Measurements from ENCODE around the gene COX7B. TPM values are rescaled to one million over a fixed set of nuclear protein-coding genes. Genes with fewer than 3 reads are reported as not detected.
"Not testable (repeated sequence)": the region's sequence is repeated elsewhere in the genome, so short reads cannot be mapped to it uniquely, and the experiment has no call there.

COX7B gene
- polyA plus RNA-seq, 1 experiment = 351 TPM

DNA sequence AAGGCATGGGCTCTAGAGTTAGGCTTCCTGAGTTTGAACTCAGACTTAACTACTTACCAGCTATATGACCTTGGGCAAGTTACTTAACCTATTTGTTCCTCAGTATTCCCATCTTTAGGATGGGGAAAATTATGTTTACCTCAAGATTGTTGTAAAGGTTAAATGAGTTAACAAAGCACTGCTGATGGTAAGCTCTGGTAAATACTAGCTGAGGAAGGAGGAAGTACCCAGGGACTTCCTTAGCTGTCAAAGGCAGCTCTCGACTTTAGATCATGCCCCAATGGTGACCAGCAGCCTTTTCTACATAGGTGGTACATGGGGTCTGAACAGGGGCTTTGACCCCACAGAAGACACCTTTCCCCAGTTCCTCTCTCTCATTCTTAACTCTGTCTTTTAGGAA, 31.3 kb downstream of the COX7B start:
- TF ChIP-seq, protein P1, sequence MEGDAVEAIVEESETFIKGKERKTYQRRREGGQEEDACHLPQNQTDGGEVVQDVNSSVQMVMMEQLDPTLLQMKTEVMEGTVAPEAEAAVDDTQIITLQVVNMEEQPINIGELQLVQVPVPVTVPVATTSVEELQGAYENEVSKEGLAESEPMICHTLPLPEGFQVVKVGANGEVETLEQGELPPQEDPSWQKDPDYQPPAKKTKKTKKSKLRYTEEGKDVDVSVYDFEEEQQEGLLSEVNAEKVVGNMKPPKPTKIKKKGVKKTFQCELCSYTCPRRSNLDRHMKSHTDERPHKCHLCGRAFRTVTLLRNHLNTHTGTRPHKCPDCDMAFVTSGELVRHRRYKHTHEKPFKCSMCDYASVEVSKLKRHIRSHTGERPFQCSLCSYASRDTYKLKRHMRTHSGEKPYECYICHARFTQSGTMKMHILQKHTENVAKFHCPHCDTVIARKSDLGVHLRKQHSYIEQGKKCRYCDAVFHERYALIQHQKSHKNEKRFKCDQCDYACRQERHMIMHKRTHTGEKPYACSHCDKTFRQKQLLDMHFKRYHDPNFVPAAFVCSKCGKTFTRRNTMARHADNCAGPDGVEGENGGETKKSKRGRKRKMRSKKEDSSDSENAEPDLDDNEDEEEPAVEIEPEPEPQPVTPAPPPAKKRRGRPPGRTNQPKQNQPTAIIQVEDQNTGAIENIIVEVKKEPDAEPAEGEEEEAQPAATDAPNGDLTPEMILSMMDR (IDR thresholded peaks at IDR 0.05; ENCODE audit: insufficient read depth, low read depth, low read length) = no peak
- no peaks in the 10 kb centered on the region for H3K27me3 ChIP-seq (ENCODE audit: control insufficient read depth, insufficient read depth, low read length)
- no peaks in the 10 kb centered on the region for H3K36me3 ChIP-seq (ENCODE audit: control insufficient read depth, insufficient read depth, low read length)
- POLR2A ChIA-PET = no interaction called here
- CTCF ChIA-PET = no interaction called here
- no peak overlapping the region for H3K4me3 ChIP-seq (ENCODE audit: low read depth, low read length)
- DNase-seq (ENCODE audit: low read depth) = no peak

DNA sequence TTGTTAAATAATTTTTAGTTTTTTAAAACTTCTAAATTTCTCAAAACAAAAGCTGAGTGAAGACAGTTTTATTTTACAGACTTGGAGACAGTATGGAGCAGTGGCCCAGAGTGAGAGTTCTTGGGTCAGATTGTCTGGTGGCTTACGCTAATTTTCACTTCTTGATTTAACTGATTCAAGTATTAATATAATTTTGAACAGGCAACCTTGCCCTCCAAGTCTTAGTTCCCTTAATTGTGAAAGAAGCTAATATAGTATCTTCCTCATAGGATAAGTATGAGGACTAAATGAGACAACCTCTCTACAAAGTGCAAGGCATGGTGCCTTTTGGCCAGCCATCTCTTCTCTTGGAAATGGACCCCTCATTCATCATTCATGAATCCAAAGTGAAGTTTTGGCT, 36.6 kb downstream of the COX7B start:
- no peaks in the 10 kb centered on the region for H3K36me3 ChIP-seq (ENCODE audit: control insufficient read depth, insufficient read depth, low read length)
- H3K27me3 ChIP-seq (ENCODE audit: control insufficient read depth, insufficient read depth, low read length) = no peaks in the 10 kb centered on the region
- TF ChIP-seq, protein P1 (IDR thresholded peaks at IDR 0.05; ENCODE audit: insufficient read depth, low read depth, low read length) = no peak
- DNase-seq (ENCODE audit: low read depth) = no peak
- ChIA-PET POLR2A (no interaction called here), CTCF (no interaction called here)
- H3K4me3 ChIP-seq (ENCODE audit: low read depth, low read length) = no peak overlapping the region

DNA sequence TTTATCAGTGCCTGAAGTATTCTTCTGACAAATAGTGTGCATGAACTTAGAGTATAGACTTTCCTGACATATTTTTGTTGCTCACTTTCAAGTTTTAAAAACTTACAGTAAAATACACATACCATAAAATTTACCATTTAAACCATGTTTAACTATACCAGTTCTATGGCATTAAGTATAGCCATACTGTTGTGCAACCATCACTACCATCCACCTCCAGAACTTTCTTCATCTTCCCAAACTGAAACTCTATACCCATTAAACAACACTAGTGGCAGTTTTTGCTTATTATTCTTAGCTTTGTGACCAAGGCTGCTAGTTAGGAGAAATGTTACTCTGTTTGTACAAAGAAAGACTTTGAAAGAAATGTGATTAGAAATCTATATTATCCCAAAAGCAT, 37.0 kb downstream of the COX7B start:
- POLR2A ChIA-PET = no interaction called here

DNA sequence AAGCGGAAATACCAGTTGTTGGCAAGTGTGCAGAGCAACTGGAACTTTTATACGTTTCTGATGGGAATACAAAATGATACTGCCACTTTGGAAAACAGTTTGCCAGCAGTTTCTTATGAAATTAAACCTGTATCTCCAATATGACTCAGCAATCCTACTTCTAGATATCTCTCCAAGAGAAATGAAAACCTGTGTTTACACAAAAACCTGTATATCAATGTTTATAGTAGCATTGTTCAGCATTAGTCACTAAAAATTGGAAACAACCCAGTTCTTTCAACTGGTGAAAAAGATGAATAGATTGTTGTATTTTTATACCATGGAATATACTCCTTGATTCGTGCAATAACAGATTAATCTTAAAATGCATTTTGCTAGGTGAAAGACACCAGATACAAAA, 38.0 kb downstream of the COX7B start:
- H3K36me3 ChIP-seq (ENCODE audit: control insufficient read depth, insufficient read depth, low read length) = no peaks in the 10 kb centered on the region
- no peaks in the 10 kb centered on the region for H3K27me3 ChIP-seq (ENCODE audit: control insufficient read depth, insufficient read depth, low read length)
- no peak overlapping the region for H3K4me3 ChIP-seq (ENCODE audit: low read depth, low read length)
- POLR2A ChIA-PET = no interaction called here
- DNase-seq (ENCODE audit: low read depth) = no peak
- TF ChIP-seq, protein P1 (IDR thresholded peaks at IDR 0.05; ENCODE audit: insufficient read depth, low read depth, low read length) = no peak
- CTCF ChIA-PET = no interaction called here

More for the DNA sequence above, 37.0 kb downstream of the COX7B start:
- DNase-seq (ENCODE audit: low read depth) = no peak
- CTCF ChIA-PET = no interaction called here
- Histone ChIP-seq H3K36me3 (ENCODE audit: control insufficient read depth, insufficient read depth, low read length) (no peaks in the 10 kb centered on the region), H3K4me3 (ENCODE audit: low read depth, low read length) (no peak overlapping the region), H3K27me3 (ENCODE audit: control insufficient read depth, insufficient read depth, low read length) (no peaks in the 10 kb centered on the region)
- TF ChIP-seq, protein P1 (IDR thresholded peaks at IDR 0.05; ENCODE audit: insufficient read depth, low read depth, low read length) = no peak

DNA sequence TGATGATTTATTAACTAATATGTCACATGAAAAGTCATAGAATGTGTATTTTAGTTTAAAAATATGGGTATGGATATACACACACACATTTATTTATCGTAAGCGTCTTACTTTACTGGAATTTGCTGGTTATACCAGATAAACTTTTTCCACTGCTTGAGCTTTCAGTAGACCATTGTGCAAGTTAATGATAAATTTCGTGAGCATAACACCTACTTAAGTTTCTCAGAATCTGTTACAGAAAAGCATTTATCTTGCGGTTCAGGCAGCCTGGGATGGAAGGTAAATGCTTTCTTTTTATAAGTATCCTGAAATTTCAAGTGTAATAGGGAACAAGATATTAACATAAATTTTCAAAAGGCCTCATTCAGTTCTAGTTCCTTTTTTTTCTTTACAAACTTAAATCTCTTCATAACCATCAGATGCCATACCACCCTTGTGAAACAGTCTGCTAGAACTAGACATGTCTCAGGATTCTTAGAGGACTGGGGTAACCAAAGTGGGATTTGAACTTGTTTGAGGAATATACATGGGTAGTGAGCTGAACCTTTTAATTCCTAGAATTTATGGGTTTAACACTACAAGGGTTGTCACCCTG, 38.9 kb downstream of the COX7B start:
- H3K27me3 ChIP-seq (ENCODE audit: control insufficient read depth, insufficient read depth, low read length) = no peaks in the 10 kb centered on the region
- POLR2A ChIA-PET = no interaction called here
- no peaks in the 10 kb centered on the region for H3K36me3 ChIP-seq (ENCODE audit: control insufficient read depth, insufficient read depth, low read length)
- CTCF ChIA-PET = interaction anchor here (0.7 kb wide), 1 partner anchor 37 kb away, joined by 3 read pairs; no protein-coding TSS in a partner anchor
- TF ChIP-seq, protein P1 (IDR thresholded peaks at IDR 0.05; ENCODE audit: insufficient read depth, low read depth, low read length) = no peak
- no peak overlapping the region for H3K4me3 ChIP-seq (ENCODE audit: low read depth, low read length)
- DNase-seq (ENCODE audit: low read depth) = no peak

DNA sequence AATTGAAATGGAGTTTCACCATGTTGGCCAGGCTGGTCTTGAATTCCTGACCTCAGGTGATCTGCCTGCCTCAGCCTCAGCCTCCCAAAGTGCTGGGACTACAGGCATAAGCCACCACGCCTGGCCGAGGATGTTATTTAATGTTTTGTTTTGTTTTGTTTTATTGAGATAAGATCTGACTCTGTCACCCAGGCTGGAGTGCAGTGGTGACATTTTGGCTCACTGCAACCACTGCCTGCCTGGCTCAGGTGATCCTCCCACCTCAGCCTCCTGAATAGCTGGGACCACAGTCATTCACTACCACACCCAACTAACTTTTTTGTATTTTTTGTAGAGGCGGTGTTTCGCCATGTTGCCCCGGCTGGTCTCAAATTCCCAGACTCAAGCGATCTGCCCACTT, 45.8 kb downstream of the COX7B start:
- CTCF ChIA-PET; H3K36me3 ChIP-seq (ENCODE audit: control insufficient read depth, insufficient read depth, low read length); H3K4me3 ChIP-seq (ENCODE audit: low read depth, low read length); H3K27me3 ChIP-seq (ENCODE audit: control insufficient read depth, insufficient read depth, low read length); DNase-seq (ENCODE audit: low read depth); POLR2A ChIA-PET: not testable (repeated sequence)
